Thoracic aorta (tissue), 2 donors: ENCODE results near the gene SEMA3B. TPM values are rescaled to one million over a fixed set of nuclear protein-coding genes. Genes with fewer than 3 reads are reported as not detected.
"Not testable (repeated sequence)": the region's sequence is repeated elsewhere in the genome, so short reads cannot be mapped to it uniquely, and the experiment has no call there.

ENCODE experiments used
- ATAC-seq: fragments of 150-250 bp; one replicate; pipeline ENCODE4 v1.8.0; 2017; ENCODE audit warnings: low read depth; ENCODE audit not compliant: insufficient number of reproducible peaks, low FRiP score
- DNase-seq: peaks from one replicate; pipeline ENCODE4 v3.0.0-alpha.2; 2020; ENCODE audit warnings: low spot score
- H3K27ac ChIP-seq, 2 donors: fragments of 200-600 bp; sonication (generic); 1 replicate in 1 of 2; 2 replicates in 1 of 2; pipeline ENCODE4 v1.5.1; 2016; ENCODE audit warnings: mild to moderate bottlenecking in 2 of 2, moderate library complexity in 2 of 2
- H3K27me3 ChIP-seq: fragments of 200-600 bp; sonication (generic); replicated peaks from 2 replicates; pipeline ENCODE4 v1.6.0; 2016; ENCODE audit warnings: mild to moderate bottlenecking; ENCODE audit not compliant: insufficient read depth
- H3K36me3 ChIP-seq: fragments of 200-600 bp; sonication (generic); one replicate; pipeline ENCODE4 v1.5.1; 2016
- H3K4me1 ChIP-seq, 2 donors: fragments of 200-600 bp; sonication (generic); 1 replicate in 1 of 2; 2 replicates in 1 of 2; pipeline versions ENCODE4 v1.5.1 to v1.6.0; 2016; ENCODE audit warnings: low read depth in 2 of 2, mild to moderate bottlenecking in 1 of 2; ENCODE audit not compliant: control insufficient read depth in 1 of 2
- H3K4me3 ChIP-seq: fragments of 200-600 bp; sonication (generic); 2 replicates; pipeline ENCODE4 v1.5.1; 2016; ENCODE audit warnings: mild to moderate bottlenecking
- H3K9me3 ChIP-seq: fragments of 200-600 bp; sonication (generic); 2 replicates; pipeline ENCODE4 v1.5.1; 2016
- CTCF ChIP-seq: fragments of 200-600 bp; sonication (generic); IDR thresholded peaks from one replicate; pipeline ENCODE4 v1.5.1; 2019; ENCODE audit warnings: antibody characterized with exemption
- total RNA-seq, 2 donors: library from RNA; depleted of rRNA; stranded (reverse); fragments of >200 nt; gene quantifications; one replicate each; pipeline versions ENCODE4 v1.1.0 to v1.2.3, GENCODE V29; 2016

The SEMA3B gene
- total RNA-seq, 2 donors from 2014 or later: 53.6 to 57.2 TPM

- peaks cover 35% of the 10 kb centered on the region for H3K36me3 ChIP-seq
- H3K27me3 ChIP-seq: no peaks in the 10 kb centered on the region
- H3K9me3 ChIP-seq: no peaks in the 10 kb centered on the region
- TF ChIP-seq CTCF: no peak
- H3K27ac ChIP-seq: peak overlapping the region; percentile 97 to 98
- no peak for ATAC-seq
- DNase-seq: no peak
- no peak overlapping the region for H3K4me3 ChIP-seq
- H3K4me1 ChIP-seq: peaks cover 28 to 59% of the 10 kb centered on the region in 2 donors
Observed at GRCh38 chr3:50258979-50259378, 10.0 kb upstream of the SEMA3B start.

GRCh38 chr3:50259432-50260026 lies 9.4 kb upstream of the SEMA3B start:
- no peaks in the 10 kb centered on the region for H3K9me3 ChIP-seq
- peak overlapping the region; percentile 68 for H3K4me3 ChIP-seq
- peaks cover 35% of the 10 kb centered on the region for H3K36me3 ChIP-seq
- H3K27ac ChIP-seq: peak overlapping the region; percentile 97 to 98
- no peaks in the 10 kb centered on the region for H3K27me3 ChIP-seq
- no peak for DNase-seq
- peaks cover 27 to 60% of the 10 kb centered on the region in 2 donors for H3K4me1 ChIP-seq
- no peak for ATAC-seq
- TF ChIP-seq CTCF: no peak

- Histone ChIP-seq H3K4me1 (peaks cover 24 to 60% of the 10 kb centered on the region in 2 donors), H3K36me3 (peaks cover 34% of the 10 kb centered on the region), H3K4me3 (peak overlapping the region; percentile 68), H3K27ac (peak overlapping the region; percentile 97 to 98), H3K27me3 (no peaks in the 10 kb centered on the region), H3K9me3 (no peaks in the 10 kb centered on the region)
- ATAC-seq (peak; percentile 59), DNase-seq (peak; percentile 75)
- peak; percentile 100 for TF ChIP-seq CTCF
Observed at GRCh38 chr3:50260027-50260941, 8.7 kb upstream of the SEMA3B start.

GRCh38 chr3:50260942-50261441 lies 8.0 kb upstream of the SEMA3B start:
- Histone ChIP-seq H3K4me1 (peaks cover 24 to 63% of the 10 kb centered on the region in 2 donors), H3K9me3 (no peaks in the 10 kb centered on the region), H3K27me3 (no peaks in the 10 kb centered on the region), H3K27ac (peak overlapping the region; percentile 97 to 98), H3K36me3 (peaks cover 30% of the 10 kb centered on the region), H3K4me3 (peak overlapping the region; percentile 68)
- DNase-seq (no peak), ATAC-seq (no peak)
- TF ChIP-seq CTCF: no peak

GRCh38 chr3:50261505-50261904 lies 7.4 kb upstream of the SEMA3B start:
- no peak for TF ChIP-seq CTCF
- Histone ChIP-seq H3K4me1 (peaks cover 29 to 68% of the 10 kb centered on the region in 2 donors), H3K4me3 (no peak overlapping the region), H3K9me3 (no peaks in the 10 kb centered on the region), H3K36me3 (peaks cover 25% of the 10 kb centered on the region), H3K27me3 (no peaks in the 10 kb centered on the region), H3K27ac (peak overlapping the region; percentile 97 to 98)
- no peak for ATAC-seq
- DNase-seq: no peak

- peaks cover 18% of the 10 kb centered on the region for H3K36me3 ChIP-seq
- H3K4me1 ChIP-seq: peaks cover 32 to 75% of the 10 kb centered on the region in 2 donors
- peak overlapping the region; percentile 97 to 98 for H3K27ac ChIP-seq
- H3K4me3 ChIP-seq, DNase-seq, H3K9me3 ChIP-seq, H3K27me3 ChIP-seq, ATAC-seq: not testable (repeated sequence)
Observed at GRCh38 chr3:50262200-50262599, 6.7 kb upstream of the SEMA3B start.
